Stomach (tissue), 9 donors: ENCODE data around the gene RPS6KA4. TPM values are rescaled to one million over a fixed set of nuclear protein-coding genes. Genes with fewer than 3 reads are reported as not detected.

Experiments
- DNase-seq, 2 donors: peaks; one replicate each; pipeline versions ENCODE4 v3.0.0 to v3.0.0-alpha.2; 2013 to 2019
- H3K27ac ChIP-seq, 5 donors: fragments of 200-600 bp in 4 of 5; sonication (generic) in 4 of 5; one replicate each; pipeline ENCODE4 v1.5.1; 2013 to 2019; ENCODE audit warnings: mild to moderate bottlenecking in 1 of 5, moderate library complexity in 1 of 5
- H3K27me3 ChIP-seq, 3 donors: fragments of 200-600 bp; sonication (generic); one replicate each; pipeline ENCODE4 v1.5.1; 2017 to 2019; ENCODE audit warnings: mixed run types in 1 of 3
- H3K36me3 ChIP-seq, 4 donors: fragments of 200-600 bp; sonication (generic); 1 replicate in 3 of 4; 2 replicates in 1 of 4; pipeline ENCODE4 v1.5.1; 2016 to 2019
- H3K4me1 ChIP-seq, 4 donors: fragments of 200-600 bp; sonication (generic); one replicate each; pipeline ENCODE4 v1.5.1; 2016 to 2019
- H3K4me3 ChIP-seq, 4 donors: fragments of 200-600 bp; sonication (generic) in 3 of 4; one replicate each; pipeline ENCODE4 v1.5.1; 2016 to 2019; ENCODE audit warnings: mild to moderate bottlenecking in 1 of 4
- H3K9me3 ChIP-seq, 4 donors: fragments of 200-600 bp; sonication (generic); one replicate each; pipeline ENCODE4 v1.5.1; 2016 to 2019
- EP300 ChIP-seq: sonication (generic); formaldehyde crosslinking; IDR thresholded peaks from one replicate; pipeline ENCODE4 v1.6.1; 2017; ENCODE audit warnings: antibody characterized with exemption
- POLR2A ChIP-seq, 4 donors: fragments of 450-650 bp; IDR thresholded peaks; one replicate each; pipeline ENCODE4 v1.6.1; 2016; ENCODE audit warnings: antibody characterized with exemption in 4 of 4, control low read depth in 2 of 4, mild to moderate bottlenecking in 1 of 4, moderate library complexity in 1 of 4
- POLR2AphosphoS5 ChIP-seq, 3 donors: sonication (generic); formaldehyde crosslinking; IDR thresholded peaks; one replicate each; pipeline ENCODE4 v1.6.1; 2016; ENCODE audit warnings: antibody characterized with exemption in 3 of 3
- WGBS, 5 donors: extraction: QIAGEN DNeasy Blood & Tissue Kit in 3 of 5; methylation state at CpG; one replicate each; pipeline versions ENCODE4 v1.1.5 to v1.1.7; 2013 to 2018; 5-methylcytosine and 5-hydroxymethylcytosine counted together
- intact Hi-C: fragments of 100-400 bp; cut with DNase I; formaldehyde crosslinking; loops from one replicate; pipeline ENCODE4 v1.15.1; 2023; ENCODE audit warnings: low total_unique reads
- polyA plus RNA-seq, 3 donors: library from polyadenylated mRNA; stranded (reverse); fragments of 200-250 nt; gene quantifications; one replicate each; pipeline ENCODE4 v1.2.3, GENCODE V29; 2013
- total RNA-seq, 5 donors: library from RNA; depleted of rRNA; stranded (reverse); fragments of >200 nt; gene quantifications; one replicate each; pipeline versions ENCODE4 v1.1.0 to v1.2.3, GENCODE V29; 2014 to 2016
- TF ChIP-seq, protein P1 (sequence below), 7 experiments: fragments of 450-650 bp in 4 of 7; fragments of 200-600 bp in 3 of 7; sonication (generic) in 3 of 7; IDR thresholded peaks; one replicate each; pipeline ENCODE4 v1.5.1; 2016 to 2019; ENCODE audit warnings: antibody characterized with exemption in 7 of 7, control low read depth in 2 of 7, mild to moderate bottlenecking in 1 of 7
- donor health status: healthy with polysubstance abuse.
- donor health status: Bipolar disorder and iron deficiency.
- donor health status: healthy.

Gene RPS6KA4
- total and polyA plus RNA-seq, 8 donors = 15.4 to 103 (median 29.6) TPM

DNA sequence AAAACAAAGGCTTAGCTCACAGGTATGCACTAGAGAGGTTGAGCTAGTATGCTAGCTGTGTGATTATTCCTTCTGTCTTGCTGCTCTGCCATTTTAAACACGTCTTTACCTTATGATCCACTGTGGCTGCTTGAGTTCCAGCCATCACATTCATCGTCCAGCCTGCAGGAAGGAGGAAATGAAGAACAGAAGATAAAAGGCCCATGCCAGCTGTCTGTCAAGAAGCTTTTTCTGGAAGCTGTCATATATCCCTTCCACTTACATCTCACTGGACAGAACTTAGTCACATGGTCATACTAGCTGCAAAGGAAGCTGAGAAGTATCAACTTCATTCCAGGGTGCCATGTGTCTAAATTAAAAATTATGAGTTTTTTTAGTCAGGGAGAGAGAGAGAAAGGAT is 31.6 kb upstream of the RPS6KA4 start:
- H3K36me3 ChIP-seq = peaks cover 7 to 12% (median 10%) of the 10 kb centered on the region in 4 donors
- no peak overlapping the region for H3K27ac ChIP-seq
- TF ChIP-seq EP300 (no peak), POLR2A (IDR thresholded peaks at IDR 0.05) (no peak), POLR2AphosphoS5 (IDR thresholded peaks at IDR 0.05) (no peak)
- TF ChIP-seq, protein P1, sequence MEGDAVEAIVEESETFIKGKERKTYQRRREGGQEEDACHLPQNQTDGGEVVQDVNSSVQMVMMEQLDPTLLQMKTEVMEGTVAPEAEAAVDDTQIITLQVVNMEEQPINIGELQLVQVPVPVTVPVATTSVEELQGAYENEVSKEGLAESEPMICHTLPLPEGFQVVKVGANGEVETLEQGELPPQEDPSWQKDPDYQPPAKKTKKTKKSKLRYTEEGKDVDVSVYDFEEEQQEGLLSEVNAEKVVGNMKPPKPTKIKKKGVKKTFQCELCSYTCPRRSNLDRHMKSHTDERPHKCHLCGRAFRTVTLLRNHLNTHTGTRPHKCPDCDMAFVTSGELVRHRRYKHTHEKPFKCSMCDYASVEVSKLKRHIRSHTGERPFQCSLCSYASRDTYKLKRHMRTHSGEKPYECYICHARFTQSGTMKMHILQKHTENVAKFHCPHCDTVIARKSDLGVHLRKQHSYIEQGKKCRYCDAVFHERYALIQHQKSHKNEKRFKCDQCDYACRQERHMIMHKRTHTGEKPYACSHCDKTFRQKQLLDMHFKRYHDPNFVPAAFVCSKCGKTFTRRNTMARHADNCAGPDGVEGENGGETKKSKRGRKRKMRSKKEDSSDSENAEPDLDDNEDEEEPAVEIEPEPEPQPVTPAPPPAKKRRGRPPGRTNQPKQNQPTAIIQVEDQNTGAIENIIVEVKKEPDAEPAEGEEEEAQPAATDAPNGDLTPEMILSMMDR (IDR thresholded peaks at IDR 0.05) = no peak
- no peaks in the 10 kb centered on the region for H3K27me3 ChIP-seq
- H3K4me3 ChIP-seq = no peak overlapping the region
- peaks cover 6 to 41% (median 36%) of the 10 kb centered on the region in 4 donors for H3K4me1 ChIP-seq
- WGBS, 5 donors = 83 to 93% (median 90%) methylated on average over 2 of the region's 2 CpGs
- no peak for DNase-seq
- H3K9me3 ChIP-seq = no peaks in the 10 kb centered on the region
- intact Hi-C loops = no loop called here

DNA sequence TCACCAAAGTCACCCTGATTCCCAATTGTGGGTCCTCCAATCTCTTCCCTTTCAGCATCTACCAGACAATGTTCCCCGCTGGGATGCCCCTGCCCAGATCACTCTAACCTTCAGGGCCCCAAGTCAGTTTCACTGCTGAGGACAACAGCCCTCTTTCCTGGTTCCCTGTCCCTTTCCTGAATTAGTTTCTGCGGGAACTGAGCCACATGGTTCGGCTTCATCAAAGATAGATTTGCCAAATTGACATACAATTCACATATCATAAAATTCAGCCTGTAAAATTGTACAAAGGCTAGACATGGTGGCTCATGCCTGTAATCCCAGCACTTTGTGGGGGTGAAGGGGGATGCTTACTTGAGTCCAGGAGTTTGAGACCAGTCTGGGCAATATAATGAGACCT is 31.0 kb upstream of the RPS6KA4 start:
- no peak for DNase-seq

DNA sequence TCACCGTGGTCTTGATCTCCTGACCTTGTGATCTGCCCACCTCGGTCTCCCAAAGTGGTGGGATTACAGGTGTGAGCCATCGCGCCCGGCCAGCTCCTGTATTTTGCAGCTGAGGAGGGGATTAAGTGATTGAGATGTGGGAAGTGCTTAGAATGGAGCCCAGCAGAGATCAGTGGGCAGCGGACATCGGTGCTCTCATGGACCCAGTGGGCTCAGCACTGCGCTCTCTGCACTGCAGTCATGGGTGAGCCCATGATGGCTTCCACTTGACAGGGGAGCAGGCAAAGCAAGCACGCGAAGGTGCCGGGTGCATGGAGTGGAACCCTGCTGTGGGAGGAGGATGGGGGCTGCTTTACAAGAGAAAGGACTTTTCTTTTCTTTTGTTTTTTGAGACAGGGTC is 28.1 kb upstream of the RPS6KA4 start:
- H3K27ac ChIP-seq = peak overlapping the region in 1 of 5 donors; percentile 79
- H3K4me3 ChIP-seq = no peak overlapping the region
- intact Hi-C loops = no loop called here
- H3K4me1 ChIP-seq = peaks cover 9 to 45% (median 35%) of the 10 kb centered on the region in 4 donors
- no peaks in the 10 kb centered on the region for H3K36me3 ChIP-seq
- no peak for DNase-seq
- no peaks in the 10 kb centered on the region for H3K9me3 ChIP-seq
- H3K27me3 ChIP-seq = no peaks in the 10 kb centered on the region
- 84 to 90% (median 88%) methylated on average over 11 of the region's 11 CpGs for WGBS, 5 donors
- TF ChIP-seq POLR2A (IDR thresholded peaks at IDR 0.05) (no peak), EP300 (no peak), POLR2AphosphoS5 (IDR thresholded peaks at IDR 0.05) (no peak)
- TF ChIP-seq, protein P1 (IDR thresholded peaks at IDR 0.05) = no peak

More for the DNA sequence above, 31.0 kb upstream of the RPS6KA4 start:
- no peak overlapping the region for H3K27ac ChIP-seq
- TF ChIP-seq, protein P1 (IDR thresholded peaks at IDR 0.05) = no peak
- no peak for TF ChIP-seq POLR2A (IDR thresholded peaks at IDR 0.05)
- TF ChIP-seq POLR2AphosphoS5 (IDR thresholded peaks at IDR 0.05) = no peak
- no peak for TF ChIP-seq EP300
- intact Hi-C loops = no loop called here
- H3K4me1 ChIP-seq = peaks cover 9 to 39% (median 33%) of the 10 kb centered on the region in 4 donors
- no peak overlapping the region for H3K4me3 ChIP-seq
- H3K27me3 ChIP-seq = no peaks in the 10 kb centered on the region
- WGBS, 5 donors = 82 to 90% (median 83%) methylated on average over 3 of the region's 3 CpGs
- H3K9me3 ChIP-seq = no peaks in the 10 kb centered on the region
- H3K36me3 ChIP-seq = peaks cover under 1 to 6% (median 4%) of the 10 kb centered on the region in 4 donors

DNA sequence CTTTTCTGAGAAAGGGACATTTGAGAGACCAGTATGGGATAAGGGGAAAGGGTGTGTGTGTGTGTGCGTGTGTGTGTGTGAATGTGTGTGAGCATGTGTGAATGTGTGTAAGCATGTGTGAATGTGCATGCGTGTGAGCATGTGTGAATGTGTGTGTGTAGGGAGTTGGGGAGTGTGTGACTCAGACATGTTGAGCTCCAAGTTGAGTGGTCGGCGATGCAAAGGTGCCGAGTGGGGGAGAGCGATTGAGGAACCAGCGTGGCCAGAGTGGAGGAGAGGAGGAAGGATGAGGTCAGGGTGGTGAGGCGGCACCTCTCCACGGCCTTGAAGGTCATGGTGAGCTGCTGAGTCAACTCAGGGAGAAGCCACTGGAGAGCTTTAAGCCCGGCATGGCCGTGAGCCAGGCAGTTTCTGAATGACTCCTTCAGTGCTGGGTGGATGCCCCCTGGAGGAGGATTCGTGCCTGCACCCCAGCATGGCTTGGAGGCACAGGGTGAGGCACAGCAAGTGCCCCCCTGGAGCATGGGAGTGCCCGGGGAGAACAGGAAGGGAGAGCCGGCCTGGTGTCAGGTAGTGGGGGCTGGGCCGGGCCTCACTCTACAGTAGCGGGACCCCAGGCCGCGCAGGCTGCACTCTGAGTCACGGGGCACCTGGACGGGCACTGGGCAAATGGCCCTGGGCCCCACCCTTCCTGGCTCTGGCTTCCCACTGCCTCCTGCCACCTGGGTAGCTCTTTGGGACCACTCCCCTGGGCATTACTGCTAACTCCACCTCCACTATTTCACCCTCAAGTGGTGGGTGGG is 27.2 kb upstream of the RPS6KA4 start:
- H3K9me3 ChIP-seq = no peaks in the 10 kb centered on the region
- no peak for TF ChIP-seq POLR2A (IDR thresholded peaks at IDR 0.05)
- TF ChIP-seq, protein P1 (IDR thresholded peaks at IDR 0.05) = peak in 5 of 7 experiments; percentile 6 to 58 (median 39)
- TF ChIP-seq POLR2AphosphoS5 (IDR thresholded peaks at IDR 0.05) = peak in 2 of 3 donors; percentile 22 to 69
- no peaks in the 10 kb centered on the region for H3K36me3 ChIP-seq
- 13 to 26% (median 17%) methylated on average over 10 to 20 of the region's 20 CpGs for WGBS, 5 donors
- peak overlapping the region; percentile 66 to 79 (median 71) for H3K27ac ChIP-seq
- no peaks in the 10 kb centered on the region for H3K27me3 ChIP-seq
- DNase-seq = peak; percentile 88 to 92
- intact Hi-C loops = no loop called here
- peak overlapping the region in 1 of 4 donors; percentile 6 for H3K4me3 ChIP-seq
- H3K4me1 ChIP-seq = peaks cover 9 to 45% (median 35%) of the 10 kb centered on the region in 4 donors
